ENCODE measurements around the gene ASCL5.

- TF ChIP-seq FOXK2 (conservative IDR thresholded peaks at IDR 0.05 in 1 of 2, IDR thresholded peaks at IDR 0.05 in 1 of 2; ENCODE audit: low read depth in 2 of 2), result no peak
- no peak for TF ChIP-seq ZBTB8A (IDR thresholded peaks at IDR 0.05; ENCODE audit: partially characterized antibody)
- TF ChIP-seq GABPB1 (CRISPR knock-in tag; IDR thresholded peaks at IDR 0.05), result no peak
- TF ChIP-seq E2F8 (IDR thresholded peaks at IDR 0.05; ENCODE audit: low read depth, partially characterized antibody), result no peak
- TF ChIP-seq MXI1 (IDR thresholded peaks at IDR 0.05; ENCODE audit: low read depth, low read length), result no peak
- peak in 1 of 3 experiments; percentile 28; a peak in 2 of 6 replicates for TF ChIP-seq CTCF (IDR thresholded peaks at IDR 0.05 in 2 of 3, conservative IDR thresholded peaks at IDR 0.05 in 1 of 3; ENCODE audit: insufficient read depth in 2 of 3, low read depth in 1 of 3, low read length in 3 of 3)
- no peak for TF ChIP-seq TCF7L2 (IDR thresholded peaks at IDR 0.05; ENCODE audit: low read depth, low read length)
- no peak for TF ChIP-seq ZSCAN32 (CRISPR knock-in tag; IDR thresholded peaks at IDR 0.05)
- TF ChIP-seq FOXJ3 (CRISPR knock-in tag; IDR thresholded peaks at IDR 0.05), result no peak
- no peak for TF ChIP-seq ELF4 (CRISPR knock-in tag; IDR thresholded peaks at IDR 0.05)
- TF ChIP-seq CEBPZ (IDR thresholded peaks at IDR 0.05; ENCODE audit: borderline replicate concordance, low read depth, low read length), result no peak
- TF ChIP-seq HMG20B (CRISPR knock-in tag; IDR thresholded peaks at IDR 0.05), result no peak
- TF ChIP-seq POLR2A (conservative IDR thresholded peaks at IDR 0.05), result no peak
Observed at GRCh38 chr1:201080135-201080534, 46.8 kb downstream of the ASCL5 start.

Data from K562 (cell line).